Sigmoid colon (tissue), 4 donors: ENCODE measurements around the gene ZXDC.
A peak's percentile ranks its signal among the peaks of the same experiment; 100 is the strongest.

Experiments used
- POLR2A ChIP-seq, 2 donors: fragments of 450-650 bp; IDR thresholded peaks; one replicate each; pipeline ENCODE4 v1.6.1; 2016; ENCODE audit warnings: antibody characterized with exemption in 2 of 2, mild to moderate bottlenecking in 2 of 2, moderate library complexity in 2 of 2
- POLR2AphosphoS5 ChIP-seq, 4 donors: sonication (generic); formaldehyde crosslinking; IDR thresholded peaks; one replicate each; pipeline ENCODE4 v1.6.1; 2017; ENCODE audit warnings: antibody characterized with exemption in 4 of 4

DNA sequence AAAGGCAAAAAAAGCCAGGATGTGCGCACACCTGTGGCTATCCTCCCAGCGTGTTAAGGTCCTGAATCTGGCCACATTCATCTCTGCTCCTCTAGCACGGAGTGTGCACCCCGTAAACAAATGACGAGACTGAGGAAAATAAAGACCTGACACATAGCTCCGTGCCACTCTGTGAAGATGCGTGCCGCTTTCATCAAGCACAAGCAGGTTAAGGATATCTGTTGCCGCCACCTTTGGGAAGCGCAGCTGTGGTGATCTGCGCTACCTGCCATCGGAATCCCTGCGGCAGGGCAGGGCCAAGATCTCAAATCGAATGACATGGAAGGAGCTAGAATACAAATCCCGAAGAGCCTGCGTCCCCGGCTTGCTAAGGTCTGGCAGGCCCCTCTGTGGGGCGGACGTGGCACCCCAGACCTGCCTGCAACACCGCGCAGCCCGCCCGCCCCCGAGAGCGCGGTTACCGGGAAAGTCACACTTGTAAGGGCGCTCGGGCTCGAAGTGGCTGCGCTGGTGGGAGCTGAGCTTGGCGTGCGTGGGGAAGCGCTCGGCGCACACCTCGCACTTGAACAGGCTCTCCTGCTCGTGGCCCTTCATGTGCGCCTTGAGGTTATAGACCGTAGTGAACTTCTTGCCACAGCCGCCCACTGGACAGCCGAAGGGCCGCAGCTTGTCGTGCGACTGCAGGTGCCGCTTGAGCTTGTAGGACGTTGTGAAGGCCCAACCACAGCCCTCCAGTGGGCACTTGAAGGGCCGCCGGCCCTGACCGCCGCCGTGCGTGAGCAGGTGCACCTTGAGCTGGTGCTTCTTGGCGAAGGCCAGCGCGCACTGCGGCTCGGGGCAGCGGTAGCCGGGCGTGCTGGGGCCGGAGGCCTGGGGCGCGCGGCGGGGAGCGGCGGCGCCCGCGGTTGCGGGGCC, 936 bp downstream of the ZXDC start:
- TF ChIP-seq POLR2A (IDR thresholded peaks at IDR 0.05) (no peak), POLR2AphosphoS5 (IDR thresholded peaks at IDR 0.05) (peak in 1 of 4 donors; percentile 13)
